GM12878 (cell line): Measurements from ENCODE around the gene IGF1R. TPM values are rescaled to one million over a fixed set of nuclear protein-coding genes. Genes with fewer than 3 reads are reported as not detected.

Experiments used
- ATAC-seq: fragments of 200-7000 bp; cut with Tn5 transposase; 3 replicates; pipeline ENCODE4 v1.9.1; 2020; ENCODE audit warnings: mild to moderate bottlenecking, moderate library complexity
- BruUV-seq: library from RNA; stranded (reverse); fragments of 400-500 nt; replicated peaks from 2 replicates; lab custom pipeline; 2021; lab: Mats Ljungman, UMichigan
- CTCF ChIA-PET: fragments of 300-600 bp; sonication (Branson Sonifier 250); formaldehyde crosslinking; extraction: SDS; loops from one replicate; lab custom pipeline; 2021; ENCODE audit warnings: inconsistent platforms; lab: Yijun Ruan, JAX
- POLR2A ChIA-PET: fragments of 350-600 bp; formaldehyde crosslinking; extraction: SDS; loops from one replicate; lab custom pipeline; 2021; ENCODE audit warnings: inconsistent platforms; lab: Charles Lee
- RAD21 ChIA-PET: fragments of 300-600 bp; sonication (Branson Sonifier 250); formaldehyde crosslinking; loops from one replicate; lab custom pipeline; 2023; ENCODE audit warnings: antibody characterized with exemption; ENCODE audit not compliant: unreplicated experiment; lab: Charles Lee
- SMC1A ChIA-PET: fragments of 300-600 bp; sonication (Branson Sonifier 250); formaldehyde crosslinking; loops from one replicate; lab custom pipeline; 2023; ENCODE audit not compliant: unreplicated experiment, uncharacterized antibody; lab: Charles Lee
- DNase-seq: peaks from one replicate; pipeline ENCODE4 v3.0.0-alpha.2; 2011; ENCODE audit warnings: low read depth, low spot score
- FAIRE-seq: peaks from 3 replicates; lab custom pipeline; 2011; peaks lifted over from hg19 to GRCh38; lab: Jason Lieb, UNC
- H2AFZ ChIP-seq: 2 replicates; pipeline ENCODE4 v1.6.0; 2011; ENCODE audit warnings: low read depth, low read length, control low read depth; ENCODE audit not compliant: control insufficient read depth
- H3K27ac ChIP-seq: 2 replicates; pipeline ENCODE4 v1.5.1; 2011; ENCODE audit warnings: control low read depth; ENCODE audit not compliant: control insufficient read depth, insufficient read depth
- H3K27me3 ChIP-seq, 2 experiments: replicated peaks in 1 of 2; 2 replicates each; pipeline versions ENCODE4 v1.6.0 to v1.6.1; 2011; ENCODE audit warnings: low read length in 1 of 2; ENCODE audit not compliant: control insufficient read depth in 2 of 2, insufficient read depth in 2 of 2
- H3K36me3 ChIP-seq, 2 experiments: 2 replicates each; pipeline ENCODE4 v1.5.1; 2011; ENCODE audit warnings: low read length in 1 of 2; ENCODE audit not compliant: control insufficient read depth in 2 of 2, insufficient read depth in 2 of 2
- H3K4me1 ChIP-seq: 2 replicates; pipeline ENCODE4 v1.6.1; 2011; ENCODE audit warnings: mild to moderate bottlenecking, low read length, moderate library complexity, mixed read lengths; ENCODE audit not compliant: control insufficient read depth, insufficient read depth
- H3K4me2 ChIP-seq: 2 replicates; pipeline ENCODE4 v1.6.0; 2011; ENCODE audit warnings: control low read depth; ENCODE audit not compliant: control insufficient read depth, insufficient read depth
- H3K4me3 ChIP-seq: fragments of 200-600 bp; sonication (generic); 2 replicates; pipeline ENCODE4 v1.5.1; 2016
- H3K79me2 ChIP-seq: 2 replicates; pipeline ENCODE4 v1.6.0; 2011; ENCODE audit warnings: low read length; ENCODE audit not compliant: control insufficient read depth, insufficient read depth
- H3K9ac ChIP-seq: 2 replicates; pipeline ENCODE4 v1.8.0; 2011; ENCODE audit warnings: low read length, control low read depth, mixed read lengths; ENCODE audit not compliant: control insufficient read depth, insufficient read depth
- H3K9me3 ChIP-seq: replicated peaks from 3 replicates; pipeline ENCODE4 v1.5.1; 2011; ENCODE audit warnings: mild to moderate bottlenecking, low read length; ENCODE audit not compliant: control insufficient read depth, insufficient read depth
- H4K20me1 ChIP-seq: 2 replicates; pipeline ENCODE4 v1.6.0; 2011; ENCODE audit not compliant: control insufficient read depth, insufficient read depth
- IKZF2 ChIP-seq, 2 experiments: fragments of 450-650 bp; IDR thresholded peaks; 2 replicates each; pipeline ENCODE4 v1.6.1; 2017; ENCODE audit warnings: mild to moderate bottlenecking in 2 of 2, moderate library complexity in 2 of 2
- PML ChIP-seq: IDR thresholded peaks from 2 replicates; pipeline ENCODE4 v1.6.1; 2012; ENCODE audit warnings: low read length, inconsistent platforms
- SIX5 ChIP-seq: IDR thresholded peaks from 2 replicates; pipeline ENCODE4 v1.6.1; 2011; ENCODE audit warnings: mild to moderate bottlenecking, low read depth, low read length, moderate library complexity; ENCODE audit not compliant: severe bottlenecking
- ZBTB11 ChIP-seq: fragments of 450-650 bp; formaldehyde crosslinking; IDR thresholded peaks from 2 replicates; pipeline ENCODE4 v1.5.0; 2022; ENCODE audit warnings: mild to moderate bottlenecking, missing genetic modification characterization
- ZNF24 ChIP-seq: fragments of 450-650 bp; IDR thresholded peaks from 2 replicates; pipeline ENCODE4 v1.6.1; 2017; ENCODE audit warnings: antibody characterized with exemption, mild to moderate bottlenecking
- WGBS: methylation state at CpG from one replicate; pipeline ENCODE4 v1.1.6; 2016; ENCODE audit warnings: low lambda C conversion rate; ENCODE audit not compliant: insufficient replicate concordance, insufficient coverage; ENCODE audit errors: missing lambda C conversion rate; 5-methylcytosine and 5-hydroxymethylcytosine counted together
- in situ Hi-C: fragments of 300-500 bp; cut with MboI; formaldehyde crosslinking; loops from 9 replicates; pipeline ENCODE4 v1.14.3; 2018; ENCODE audit warnings: mixed read lengths
- intact Hi-C: fragments of 100-400 bp; cut with micrococcal nuclease; formaldehyde crosslinking; loops from one replicate; pipeline ENCODE4 v1.14.2; 2022; ENCODE audit not compliant: unreplicated experiment
- polyA plus RNA-seq, 11 experiments: library from polyadenylated mRNA; depleted of rRNA in 4 of 11; unstranded in 6 of 11; stranded (reverse) in 5 of 11; fragments of >200 nt; fragmentation: Nextera tagmentation in 4 of 11; fragmentation: Illumina TruSeq in 1 of 11; extraction: Ambion mirVana in 4 of 11; extraction: Trizol in 1 of 11; gene quantifications; 1 replicate in 1 of 11; 2 replicates in 10 of 11; pipeline versions ENCODE4 v1.2.1 to v1.2.3, GENCODE V29; 2011 to 2016; ENCODE audit warnings: inconsistent platforms in 2 of 11, missing spikeins in 2 of 11, low read depth in 1 of 11
- total RNA-seq, 4 experiments: library from RNA; depleted of rRNA in 3 of 4; stranded (reverse); fragments of >200 nt in 3 of 4; fragmentation: Illumina TruSeq in 1 of 4; extraction: Trizol in 1 of 4; gene quantifications; 2 replicates each; pipeline versions ENCODE4 v1.2.1 to v1.2.3, GENCODE V29; 2013 to 2021

The IGF1R gene
- total and polyA plus RNA-seq, 10 of the 15 experiments (the other 5 are each of a cell fraction or from before 2014, with no cell fraction given): 0.03 to 2.7 (median 0.66) TPM

GRCh38 chr15:98938799-98939198 is 290.5 kb downstream of the IGF1R start:
- no peak overlapping the region for H3K4me2 ChIP-seq
- no peak overlapping the region for H3K27ac ChIP-seq
- no peak for ATAC-seq
- ChIA-PET SMC1A (interaction anchor here (2.1 to 4.3 kb wide), 2 partner anchors 13 to 57 kb away, joined by 14 to 59 read pairs; no protein-coding TSS in a partner anchor), CTCF (interaction anchor here (2.0 to 2.2 kb wide), 2 partner anchors 13 to 14 kb away, joined by 8 to 12 read pairs; no protein-coding TSS in a partner anchor), POLR2A (interaction anchor here (2.1 kb wide), 1 partner anchor 14 kb away, joined by 9 read pairs; no protein-coding TSS in a partner anchor), RAD21 (interaction anchor here (0.6 to 3.5 kb wide), 3 partner anchors 13 to 78 kb away, joined by 3 to 33 read pairs (median 5); no protein-coding TSS in a partner anchor)
- BruUV-seq: no TSS peak
- no peak overlapping the region for H2AFZ ChIP-seq
- H3K4me1 ChIP-seq: peaks cover 19% of the 10 kb centered on the region
- no peak overlapping the region for H3K9ac ChIP-seq
- H3K27me3 ChIP-seq: no peaks in the 10 kb centered on the region
- TF ChIP-seq PML: no peak
- H3K79me2 ChIP-seq: no peaks in the 10 kb centered on the region
- in situ Hi-C loops (no loop called here), intact Hi-C loops (loop anchor here (1.0 kb wide), 1 partner anchor 14 kb away; no protein-coding TSS in a partner anchor)
- no peaks in the 10 kb centered on the region for H3K36me3 ChIP-seq
- H3K9me3 ChIP-seq: no peaks in the 10 kb centered on the region
- no peak overlapping the region for H3K4me3 ChIP-seq
- no peaks in the 10 kb centered on the region for H4K20me1 ChIP-seq
- 48% methylated on average over 5 of the region's 5 CpGs for WGBS
- DNase-seq: no peak
- no peak for FAIRE-seq

GRCh38 chr15:98939311-98940080 is 291.2 kb downstream of the IGF1R start:
- intact Hi-C loops: no loop called here
- H3K4me2 ChIP-seq: no peak overlapping the region
- WGBS: 55% methylated on average over 13 of the region's 13 CpGs
- ChIA-PET POLR2A (interaction anchor here (1.0 kb wide), 1 partner anchor 10 kb away, joined by 3 read pairs; no protein-coding TSS in a partner anchor), RAD21 (interaction anchor here (0.6 to 3.5 kb wide), 2 partner anchors 12 to 23 kb away, joined by 5 to 33 read pairs; no protein-coding TSS in a partner anchor), CTCF (interaction anchor here (1.1 to 2.0 kb wide), 2 partner anchors 12 to 114 kb away, joined by 4 to 8 read pairs; no protein-coding TSS in a partner anchor), SMC1A (interaction anchor here (0.8 to 4.3 kb wide), 3 partner anchors 12 to 84 kb away, joined by 3 to 59 read pairs (median 4); no protein-coding TSS in a partner anchor)
- H3K27ac ChIP-seq: no peak overlapping the region
- BruUV-seq: no TSS peak
- H3K36me3 ChIP-seq: no peaks in the 10 kb centered on the region
- no peaks in the 10 kb centered on the region for H3K9me3 ChIP-seq
- DNase-seq (no peak), FAIRE-seq (no peak), ATAC-seq (no peak)
- in situ Hi-C loops: no loop called here
- H3K4me1 ChIP-seq: peaks cover 19% of the 10 kb centered on the region
- H2AFZ ChIP-seq: no peak overlapping the region
- no peaks in the 10 kb centered on the region for H3K27me3 ChIP-seq
- no peak overlapping the region for H3K9ac ChIP-seq
- no peaks in the 10 kb centered on the region for H4K20me1 ChIP-seq
- no peak overlapping the region for H3K4me3 ChIP-seq
- no peaks in the 10 kb centered on the region for H3K79me2 ChIP-seq
- TF ChIP-seq ZBTB11 (no peak), ZNF24 (no peak), SIX5 (no peak), IKZF2 (IDR thresholded peaks at IDR 0.05) (no peak)
